ENCODE results near the gene COL18A1. TPM values are rescaled to one million over a fixed set of nuclear protein-coding genes. Genes with fewer than 3 reads are reported as not detected.

COL18A1 gene
- total RNA-seq, 1 donor from 2014 or later = 7.8 TPM

DNA sequence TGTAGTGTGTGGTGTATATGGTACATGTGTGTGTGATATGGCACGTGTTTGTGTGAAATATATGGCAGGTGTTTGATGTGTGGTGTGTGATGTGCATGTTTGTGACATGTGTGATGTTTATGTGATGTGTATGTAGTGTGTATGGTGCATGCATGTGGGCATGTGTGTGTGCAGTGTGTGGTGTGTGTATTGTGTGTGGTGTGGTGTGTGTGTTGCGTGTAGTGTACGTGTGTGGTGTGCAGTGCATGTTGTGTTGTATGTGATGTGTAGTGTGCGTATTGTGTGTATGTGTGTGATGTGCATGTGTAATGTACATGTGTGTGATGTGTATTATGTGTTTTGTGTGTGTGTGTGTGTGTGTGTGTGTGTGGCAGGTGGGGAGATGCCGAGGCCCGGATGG is 71.6 kb downstream of the COL18A1 start:
- intact Hi-C loops (cut with micrococcal nuclease) = loop anchor here (5.0 kb wide), 1 partner anchor 291 kb away; no protein-coding TSS in a partner anchor

DNA sequence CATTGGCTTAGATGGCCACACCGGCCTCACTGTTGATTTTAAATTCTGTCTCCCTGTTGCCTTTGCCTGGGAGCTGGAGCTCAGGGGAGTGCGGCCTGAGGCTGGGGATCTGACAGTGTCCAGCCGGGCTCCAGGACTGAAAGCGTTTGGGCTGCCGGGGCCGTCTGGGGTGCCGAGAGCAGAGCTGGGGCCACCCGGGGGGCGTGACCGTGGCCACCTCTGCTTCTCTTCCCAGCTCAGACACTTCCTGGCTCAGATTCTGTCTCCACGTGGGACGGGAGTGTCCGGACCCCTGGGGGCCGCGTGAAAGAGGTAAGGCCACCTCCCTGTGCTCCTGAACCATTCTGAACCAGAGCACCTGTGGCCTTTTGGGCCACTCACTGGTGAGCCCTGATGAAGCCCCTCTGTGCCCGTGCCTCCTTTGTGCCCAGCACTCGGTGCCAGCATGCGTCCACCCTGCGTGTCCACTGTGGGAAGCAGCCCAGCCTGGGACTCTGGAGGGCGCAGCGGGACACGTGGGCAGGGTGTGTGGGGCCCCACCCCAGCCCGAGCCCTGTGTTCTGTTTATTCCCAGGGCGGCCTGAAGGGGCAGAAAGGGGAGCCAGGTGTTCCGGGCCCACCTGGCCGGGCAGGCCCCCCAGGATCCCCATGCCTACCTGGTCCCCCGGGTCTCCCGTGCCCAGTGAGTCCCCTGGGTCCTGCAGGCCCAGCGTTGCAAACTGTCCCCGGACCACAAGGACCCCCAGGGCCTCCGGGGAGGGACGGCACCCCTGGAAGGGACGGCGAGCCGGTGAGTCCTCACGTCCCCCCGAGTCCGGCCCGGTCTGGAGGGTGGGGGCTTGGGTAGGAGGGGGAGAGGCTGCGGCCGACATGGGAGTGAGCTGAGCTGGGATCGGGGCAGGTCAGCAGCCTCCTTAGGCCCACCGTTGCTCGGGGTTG is 72.5 kb downstream of the COL18A1 start:
- intact Hi-C loops (cut with micrococcal nuclease) = loop anchor here (1.0 to 5.0 kb wide), 8 partner anchors 41 to 343 kb away; partner anchors contain the start of genes PCBP3 and SLC19A1

DNA sequence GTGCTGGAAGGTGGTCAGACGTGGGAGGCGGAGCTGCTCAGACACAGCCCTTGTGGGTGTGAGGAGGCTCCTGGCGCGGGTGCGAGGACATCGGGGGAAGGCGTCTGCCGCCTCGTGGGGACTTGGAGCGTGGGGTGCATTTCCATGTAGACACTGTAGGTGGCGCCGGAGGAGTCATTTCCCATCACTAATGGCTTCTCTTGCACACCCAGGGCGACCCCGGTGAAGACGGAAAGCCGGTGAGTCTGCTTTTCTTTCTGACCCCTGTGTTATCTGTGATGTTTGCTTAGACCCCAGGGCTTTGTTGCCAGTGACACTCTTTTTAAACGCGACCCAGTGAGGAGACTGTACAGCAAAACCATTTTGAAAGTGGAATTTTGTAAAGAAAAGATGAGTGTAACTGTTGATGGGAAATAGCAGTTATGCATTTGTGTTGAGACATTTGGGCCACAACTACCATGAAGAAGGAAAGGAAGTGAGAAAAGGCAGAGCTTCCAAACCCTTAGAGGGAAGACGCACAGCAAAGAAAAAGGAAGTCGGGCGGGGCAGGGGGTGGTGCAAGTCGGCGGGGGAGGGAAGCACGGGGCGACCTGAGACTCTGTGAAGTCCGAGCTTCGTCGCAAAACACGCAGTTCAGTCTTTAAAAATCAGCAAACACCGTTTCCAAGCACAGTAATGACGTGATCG is 73.3 kb downstream of the COL18A1 start:
- intact Hi-C loops (cut with micrococcal nuclease) = loop anchor here (1.0 to 5.0 kb wide), 8 partner anchors 41 to 342 kb away; partner anchors contain the start of genes PCBP3 and SLC19A1

DNA sequence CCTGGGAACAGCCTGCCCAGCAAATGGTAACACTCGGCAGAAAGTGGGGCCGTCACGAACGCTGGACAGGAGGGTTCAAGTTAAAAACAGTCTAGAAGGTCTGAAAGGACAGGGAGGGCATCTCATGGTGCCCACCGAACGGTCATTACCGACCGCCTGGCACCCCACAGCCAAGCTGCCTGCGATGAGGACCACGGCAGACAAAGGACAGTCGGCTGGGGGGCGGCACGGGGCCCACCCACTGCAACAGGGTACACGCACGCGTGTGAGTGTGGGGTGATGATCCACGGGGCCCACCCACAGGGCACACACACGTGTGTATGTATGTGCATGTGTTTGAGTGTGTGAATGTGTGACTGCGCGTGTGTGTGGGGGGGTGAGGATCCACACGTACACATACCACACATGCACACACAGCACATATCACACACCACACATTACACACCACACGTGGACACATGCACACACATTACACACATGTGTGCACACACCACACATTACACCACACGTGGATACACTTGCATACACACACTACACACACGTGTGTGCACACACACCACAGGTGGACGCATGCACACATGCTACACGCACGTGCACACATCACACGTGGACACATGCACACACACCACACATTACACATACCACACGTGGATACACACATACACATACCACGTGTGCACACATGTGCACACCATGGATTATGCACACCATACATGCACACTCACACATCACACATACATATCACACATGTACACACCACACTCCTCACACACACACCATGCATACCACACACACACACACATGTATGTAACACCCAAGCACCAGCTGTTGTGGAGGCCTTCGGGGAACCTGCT is 74.1 kb downstream of the COL18A1 start:
- intact Hi-C loops (cut with micrococcal nuclease) = loop anchor here (1.0 to 5.0 kb wide), 8 partner anchors 40 to 341 kb away; partner anchors contain the start of genes PCBP3 and SLC19A1

DNA sequence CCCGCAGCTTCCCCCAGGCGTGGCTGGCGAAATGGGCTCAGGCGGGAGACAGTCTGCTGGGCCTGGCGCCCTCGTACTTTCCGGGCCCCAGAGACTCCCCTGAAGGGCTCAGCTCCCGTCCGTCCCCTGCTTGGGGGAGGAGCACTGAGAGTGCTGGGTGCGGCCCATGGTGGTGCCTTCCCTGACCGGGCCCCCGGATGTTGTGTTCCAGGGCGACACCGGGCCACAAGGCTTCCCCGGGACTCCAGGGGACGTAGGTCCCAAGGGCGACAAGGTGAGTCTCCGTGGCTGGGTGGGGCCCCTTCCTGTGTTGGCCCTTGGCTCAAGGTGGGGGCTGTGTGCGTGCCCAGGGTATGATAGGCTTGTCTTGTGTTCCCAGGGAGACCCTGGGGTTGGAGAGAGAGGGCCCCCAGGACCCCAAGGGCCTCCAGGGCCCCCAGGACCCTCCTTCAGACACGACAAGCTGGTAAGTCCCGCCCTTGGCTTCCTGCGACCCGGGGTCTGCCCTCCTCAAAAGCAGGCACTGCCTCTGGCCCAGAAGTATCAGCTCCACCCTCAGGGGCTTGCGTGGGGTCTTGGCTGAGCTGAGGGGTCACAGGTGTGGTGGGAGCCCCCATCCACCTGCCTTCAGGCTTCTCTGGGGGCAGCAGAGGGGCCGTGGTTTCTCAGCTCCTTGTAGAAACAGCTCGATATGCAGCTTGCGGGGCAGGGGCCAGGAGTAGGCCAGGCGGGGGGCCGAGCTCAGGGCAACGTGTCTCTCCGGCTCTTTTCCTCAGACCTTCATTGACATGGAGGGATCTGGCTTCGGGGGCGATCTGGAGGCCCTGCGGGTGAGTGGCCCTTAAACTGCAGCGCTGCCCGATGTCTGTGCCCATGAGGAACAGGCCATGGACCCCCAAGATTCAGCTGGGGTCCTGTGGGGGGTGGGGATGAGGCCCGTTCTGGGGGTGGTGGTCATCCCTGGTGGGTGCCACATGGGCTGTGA is 75.0 kb downstream of the COL18A1 start:
- intact Hi-C loops (cut with micrococcal nuclease) = loop anchor here (2.0 to 5.0 kb wide), 2 partner anchors 39 to 287 kb away; no protein-coding TSS in a partner anchor

DNA sequence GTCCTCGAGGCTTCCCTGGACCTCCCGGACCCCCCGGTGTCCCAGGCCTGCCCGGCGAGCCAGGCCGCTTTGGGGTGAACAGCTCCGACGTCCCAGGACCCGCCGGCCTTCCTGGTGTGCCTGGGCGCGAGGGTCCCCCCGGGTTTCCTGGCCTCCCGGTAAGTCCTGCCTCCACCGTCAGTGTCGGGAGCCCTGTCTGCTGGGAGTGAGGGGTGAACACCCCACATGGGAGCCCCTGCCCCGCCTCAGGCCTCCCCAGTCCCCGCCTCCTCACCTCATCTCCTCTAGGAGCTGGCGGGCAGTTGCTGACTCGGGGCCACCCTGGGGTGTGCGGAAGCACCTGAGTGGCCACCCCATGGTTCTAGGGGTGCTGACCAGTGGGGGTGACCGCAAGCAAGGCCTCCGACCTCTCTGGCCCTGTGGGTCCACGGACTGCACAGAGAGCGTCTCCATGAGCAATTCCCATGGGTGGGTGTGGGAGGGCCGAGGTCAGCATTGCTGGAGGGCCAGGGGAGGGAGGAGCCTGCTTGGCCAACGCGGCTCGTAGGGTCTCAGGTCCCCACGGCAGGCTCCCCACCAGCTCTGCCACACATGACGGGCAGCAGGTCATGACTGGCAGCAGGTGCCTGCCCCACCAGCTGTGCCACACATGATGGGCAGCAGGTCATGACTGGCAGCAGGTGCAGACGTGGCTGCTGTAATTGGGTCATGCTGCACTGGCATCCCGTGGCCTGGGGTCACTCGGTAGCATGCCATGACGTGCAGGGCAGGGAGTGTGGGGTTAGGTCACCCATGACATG is 75.9 kb downstream of the COL18A1 start:
- intact Hi-C loops (cut with micrococcal nuclease) = no loop called here

DNA sequence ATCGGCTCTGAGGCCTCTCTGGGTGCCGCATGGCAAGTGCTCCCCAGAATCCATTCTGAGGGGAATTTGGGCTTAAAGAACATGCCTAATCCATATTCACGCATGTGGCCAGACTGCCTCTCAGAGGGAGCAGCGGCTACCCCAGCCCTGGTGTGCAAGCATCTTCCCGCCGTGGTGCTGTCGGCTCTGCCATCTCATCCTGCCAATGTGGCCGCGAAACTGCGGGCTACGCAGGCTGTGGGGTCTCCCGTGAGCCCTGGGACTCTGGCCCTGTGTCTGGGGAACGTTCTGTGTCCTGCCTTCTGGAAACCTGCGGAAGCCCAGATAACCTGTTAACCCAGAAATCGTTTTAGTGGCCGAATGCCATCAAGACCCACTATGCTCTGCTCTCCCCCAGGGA is 76.6 kb downstream of the COL18A1 start:
- intact Hi-C loops (cut with micrococcal nuclease) = no loop called here

DNA sequence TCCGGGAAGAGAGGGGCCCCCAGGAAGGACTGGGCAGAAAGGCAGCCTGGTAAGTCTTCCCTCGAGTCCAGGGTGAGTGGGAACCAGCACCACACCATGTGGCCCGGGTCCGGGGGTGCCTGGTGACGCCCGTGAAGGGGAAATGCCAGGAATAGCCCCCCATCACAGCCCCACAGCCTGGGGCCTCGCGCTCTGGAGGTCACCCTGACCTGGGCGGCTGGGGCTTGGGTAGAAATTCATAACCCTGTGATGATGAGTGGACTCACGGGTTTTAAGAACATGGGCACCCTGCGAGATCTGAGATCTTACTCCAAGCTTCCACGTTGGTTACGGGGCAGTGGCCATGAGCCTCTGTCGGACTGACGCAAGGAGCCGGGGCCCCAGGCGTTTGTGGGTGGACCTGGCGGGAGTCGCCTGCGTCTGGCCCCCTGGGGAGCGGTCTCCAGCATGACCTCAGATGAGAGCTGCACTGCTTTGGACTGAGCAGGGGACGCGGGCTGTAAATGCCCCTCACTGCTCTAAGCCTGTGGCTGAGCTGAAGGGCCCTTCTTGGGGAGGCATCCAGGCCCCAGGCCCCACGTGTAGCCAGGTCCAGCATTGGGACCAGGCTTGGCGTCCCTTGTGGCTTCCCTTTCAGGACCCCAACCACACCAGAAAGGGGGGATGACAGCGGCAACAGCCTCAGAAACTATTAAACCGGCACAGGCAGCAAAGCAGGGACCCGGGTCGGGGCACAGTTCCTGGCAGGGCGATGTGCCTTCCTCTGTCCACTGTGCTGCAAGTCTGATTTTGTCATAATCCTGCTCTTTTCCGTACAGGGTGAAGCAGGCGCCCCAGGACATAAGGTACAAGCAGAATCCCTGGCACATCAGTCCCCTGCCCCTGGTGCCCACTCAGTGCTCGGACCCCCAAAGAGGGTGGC is 77.3 kb downstream of the COL18A1 start:
- intact Hi-C loops (cut with micrococcal nuclease) = no loop called here

DNA sequence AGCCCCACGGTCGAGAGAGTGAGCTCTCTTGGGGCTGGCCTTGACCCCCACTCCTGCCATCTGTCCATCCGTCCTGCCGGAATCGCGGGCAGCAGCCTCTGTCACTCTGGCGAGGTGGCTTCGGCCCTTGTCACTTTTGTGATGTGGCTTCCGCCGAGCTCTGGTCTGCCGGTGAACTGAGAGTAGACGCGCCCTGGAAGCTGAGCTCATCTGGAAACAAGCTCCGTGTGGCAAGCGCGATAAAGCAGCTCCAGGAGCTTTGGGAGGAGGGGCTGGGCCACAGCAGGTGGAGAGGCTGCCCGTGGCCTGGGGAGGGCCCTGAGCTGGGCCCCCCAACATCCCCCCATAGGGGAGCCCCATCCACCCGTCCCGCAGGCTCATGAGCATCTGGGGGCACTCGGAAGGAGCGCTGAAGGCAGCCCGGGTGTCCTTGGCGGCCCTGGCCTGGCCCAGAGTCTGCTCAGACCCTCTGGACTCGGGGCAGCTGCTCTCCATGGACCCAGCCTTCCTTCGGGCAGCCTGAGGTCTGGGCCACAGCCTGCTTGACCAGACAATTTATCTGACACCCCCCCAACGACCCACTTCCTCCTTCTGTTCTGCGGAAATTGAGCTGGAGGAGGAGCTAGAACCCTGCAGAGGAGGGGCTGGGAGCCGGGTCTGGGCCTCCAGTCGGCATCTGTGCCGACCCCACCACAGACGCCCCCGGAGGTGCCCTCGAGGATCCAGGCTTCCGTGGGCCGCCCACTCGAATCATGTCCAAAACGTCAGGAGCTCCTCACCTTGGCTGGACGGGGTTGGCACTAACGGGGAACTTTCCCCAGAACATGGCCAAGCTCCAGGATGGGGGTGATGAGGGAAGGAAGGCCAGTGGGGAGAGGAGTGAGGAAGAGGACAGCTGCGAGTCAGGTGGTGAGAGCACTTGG is 78.2 kb downstream of the COL18A1 start:
- intact Hi-C loops (cut with micrococcal nuclease) = no loop called here

DNA sequence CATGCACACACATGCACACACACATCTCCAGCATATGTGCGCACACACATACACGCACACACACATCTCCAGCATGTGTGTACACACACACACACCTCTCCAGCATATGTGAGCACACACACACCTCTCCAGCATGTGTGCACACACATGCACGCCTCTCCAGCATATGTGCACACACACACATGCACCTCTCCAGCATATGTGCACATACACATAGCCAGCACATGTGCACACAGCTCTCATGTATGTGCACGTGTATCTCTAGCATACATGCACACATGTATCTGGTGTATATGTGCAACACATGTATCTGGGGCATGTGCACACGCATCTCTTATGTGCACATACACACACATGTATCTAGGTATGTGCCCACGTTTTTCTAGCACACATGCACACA is 79.4 kb downstream of the COL18A1 start:
- intact Hi-C loops (cut with micrococcal nuclease) = no loop called here

DNA sequence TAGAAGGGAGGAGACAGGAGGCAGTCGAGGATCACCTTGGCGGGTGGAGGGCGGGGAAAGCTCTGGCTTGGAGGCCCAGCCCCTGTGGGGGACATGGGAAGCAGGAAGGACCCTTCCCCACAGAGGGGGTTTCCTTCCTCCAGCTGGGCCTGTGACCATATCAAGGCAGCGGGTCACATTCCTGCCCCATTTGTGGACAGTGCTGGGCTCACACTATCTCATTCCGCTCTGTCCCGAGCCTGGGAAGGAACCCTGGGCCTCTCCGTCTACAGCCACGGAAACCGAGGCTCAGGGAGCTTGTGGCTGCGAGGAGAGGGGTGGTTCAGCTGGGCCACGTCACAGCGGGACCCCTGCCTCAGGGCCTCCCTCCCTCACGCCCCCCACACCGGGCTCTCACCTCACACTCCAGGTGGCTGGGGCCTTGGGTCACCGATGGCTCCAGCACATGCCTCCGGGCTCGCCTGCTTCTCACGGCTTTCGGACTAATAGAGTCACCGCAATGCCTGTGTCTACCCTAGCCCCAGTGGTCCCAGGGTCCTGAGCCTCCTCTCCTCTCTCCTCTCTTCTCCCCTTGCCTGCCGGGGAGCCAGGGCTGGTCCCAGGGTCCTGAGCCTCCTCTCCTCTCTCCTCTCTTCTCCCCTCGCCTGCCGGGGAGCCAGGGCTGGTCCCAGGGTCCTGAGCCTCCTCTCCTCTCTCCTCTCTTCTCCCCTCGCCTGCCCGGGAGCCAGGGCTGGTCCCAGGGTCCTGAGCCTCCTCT is 80.9 kb downstream of the COL18A1 start:
- intact Hi-C loops (cut with micrococcal nuclease) = no loop called here

DNA sequence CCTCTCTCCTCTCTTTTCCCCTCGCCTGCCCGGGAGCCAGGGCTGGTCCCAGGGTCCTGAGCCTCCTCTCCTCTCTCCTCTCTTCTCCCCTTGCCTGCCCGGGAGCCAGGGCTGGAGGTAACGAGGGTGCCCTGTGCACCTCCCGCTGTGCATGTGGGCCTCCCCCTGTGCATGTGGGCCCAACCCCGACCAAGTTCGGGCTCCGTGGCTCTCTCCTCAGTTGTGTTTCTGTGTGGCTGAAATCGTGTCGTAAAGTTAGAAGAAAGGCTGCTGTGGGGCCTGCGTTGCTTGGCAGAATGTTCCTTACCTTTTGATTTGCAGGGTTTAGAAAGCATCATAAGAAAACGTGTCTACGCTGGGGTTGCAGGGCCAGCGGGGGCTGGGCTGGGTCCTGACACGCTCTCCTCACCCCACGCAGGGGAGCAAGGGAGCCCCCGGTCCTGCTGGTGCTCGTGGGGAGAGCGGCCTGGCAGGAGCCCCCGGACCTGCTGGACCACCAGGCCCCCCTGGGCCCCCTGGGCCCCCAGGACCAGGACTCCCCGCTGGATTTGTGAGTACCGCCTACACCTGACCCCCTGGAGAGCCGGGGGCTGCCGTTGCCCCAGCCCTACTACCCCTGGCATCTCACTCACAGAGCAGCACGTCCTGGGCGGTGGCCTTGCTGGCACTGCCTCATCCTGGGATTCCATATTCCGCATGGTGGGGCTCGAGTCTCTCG is 81.6 kb downstream of the COL18A1 start:
- intact Hi-C loops (cut with micrococcal nuclease) = no loop called here

DNA sequence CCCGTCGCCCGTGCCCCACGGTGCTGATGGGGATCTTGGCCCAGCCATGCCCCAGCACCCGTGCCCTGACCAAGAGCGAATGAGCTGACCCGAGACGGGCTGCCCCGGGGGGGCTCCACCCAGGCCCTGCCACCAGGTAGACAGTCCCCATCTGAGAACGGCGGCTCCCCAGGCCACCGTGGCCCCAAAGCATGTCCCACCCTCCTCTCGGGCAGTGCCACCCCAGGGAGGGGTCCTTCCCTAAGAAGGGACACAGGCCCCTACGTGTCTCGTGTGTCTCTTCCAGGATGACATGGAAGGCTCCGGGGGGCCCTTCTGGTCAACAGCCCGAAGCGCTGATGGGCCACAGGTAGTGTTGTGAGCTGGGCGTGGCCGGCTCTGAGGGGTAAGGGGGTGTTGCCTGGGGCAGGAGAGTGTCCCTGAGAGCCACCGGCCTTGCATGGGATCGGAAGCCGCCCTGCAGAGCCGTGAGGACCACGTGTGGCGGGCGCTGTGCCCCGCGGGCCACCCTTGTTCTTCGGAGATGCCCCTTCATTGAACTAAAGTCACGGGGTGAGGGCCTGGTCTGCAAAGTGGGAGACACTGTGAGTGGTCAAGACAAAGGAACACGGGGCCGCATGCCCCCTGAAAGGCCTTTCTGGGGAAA is 82.3 kb downstream of the COL18A1 start:
- intact Hi-C loops (cut with micrococcal nuclease) = no loop called here

DNA sequence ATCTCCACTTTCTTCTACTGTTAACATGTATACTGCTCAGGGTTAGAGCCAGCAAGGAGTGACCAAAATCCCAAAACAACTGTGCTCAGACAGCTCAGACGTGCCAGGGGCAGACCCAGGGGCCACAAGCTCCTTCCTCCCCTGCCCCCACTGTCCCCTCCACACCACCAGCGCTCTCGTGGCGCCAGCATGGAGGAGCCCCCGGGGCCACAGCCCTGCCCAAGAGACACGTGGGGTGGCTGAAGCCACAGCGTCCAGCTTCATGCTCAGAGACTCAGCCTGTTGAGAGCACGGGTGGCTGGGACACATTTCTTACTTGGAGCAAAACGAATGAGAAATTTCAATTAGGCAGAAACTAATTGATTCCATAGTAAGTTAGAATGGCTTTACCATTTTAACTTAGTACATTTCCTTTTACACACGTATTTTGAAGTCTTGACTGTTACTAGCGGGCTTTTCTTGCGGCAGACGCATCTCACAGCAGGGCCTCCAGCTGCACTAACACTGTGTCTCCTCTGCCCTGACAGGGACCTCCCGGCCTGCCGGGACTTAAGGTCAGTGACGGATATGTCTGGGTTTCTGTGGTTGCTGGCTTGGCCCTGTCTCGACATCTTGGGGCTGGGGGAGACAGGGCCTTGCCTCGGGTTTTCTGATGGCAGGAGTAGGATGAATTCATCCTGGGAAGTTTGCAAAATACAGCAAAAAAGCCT is 83.1 kb downstream of the COL18A1 start:
- intact Hi-C loops (cut with micrococcal nuclease) = no loop called here
